ENCODE results near the gene MYH8. TPM values are rescaled to one million over a fixed set of nuclear protein-coding genes. Genes with fewer than 3 reads are reported as not detected.

Gene MYH8
- total and polyA plus RNA-seq, 2 donors: 1.2 to 1.4 TPM

DNA sequence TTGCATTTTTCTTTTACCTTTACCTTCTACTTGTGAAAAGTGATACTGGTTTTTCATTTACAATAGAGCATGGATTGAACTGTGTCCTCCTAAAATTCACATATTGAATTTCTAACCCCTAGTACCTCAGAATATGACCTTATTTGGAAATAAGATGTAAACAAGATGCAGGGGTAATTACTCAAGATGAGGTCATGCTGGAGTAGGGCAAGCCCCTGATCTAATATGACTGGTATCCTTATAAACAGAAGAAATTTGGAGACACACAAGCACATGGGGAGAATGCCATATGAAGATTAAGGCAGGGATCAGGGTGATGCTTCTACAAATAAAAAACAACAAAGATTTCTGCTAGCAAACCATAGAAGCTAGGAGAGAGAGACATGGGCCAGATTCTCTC lies 61.2 kb downstream of the MYH8 start:
- no peak overlapping the region for H3K27ac ChIP-seq (ENCODE audit: low read depth in 1 of 2, low read length in 1 of 2)
- DNase-seq (ENCODE audit: low read depth in 6 of 9, low spot score in 9 of 9): no peak
- no peak overlapping the region for H3K4me3 ChIP-seq (ENCODE audit: low read length in 2 of 2)
- H3K27me3 ChIP-seq (ENCODE audit: control insufficient read depth in 2 of 2, insufficient read depth in 1 of 2, low read length in 1 of 2): no peaks in the 10 kb centered on the region
- H3K4me1 ChIP-seq (ENCODE audit: control insufficient read depth in 2 of 2, insufficient read depth in 2 of 2, low read length in 2 of 2): no peaks in the 10 kb centered on the region
- H3K9me3 ChIP-seq (ENCODE audit: control insufficient read depth in 2 of 2, insufficient read depth in 1 of 2, low read length in 1 of 2): no peaks in the 10 kb centered on the region
- H3K36me3 ChIP-seq (ENCODE audit: control insufficient read depth in 2 of 2, insufficient read depth in 2 of 2, low read length in 1 of 2): no peaks in the 10 kb centered on the region

DNA sequence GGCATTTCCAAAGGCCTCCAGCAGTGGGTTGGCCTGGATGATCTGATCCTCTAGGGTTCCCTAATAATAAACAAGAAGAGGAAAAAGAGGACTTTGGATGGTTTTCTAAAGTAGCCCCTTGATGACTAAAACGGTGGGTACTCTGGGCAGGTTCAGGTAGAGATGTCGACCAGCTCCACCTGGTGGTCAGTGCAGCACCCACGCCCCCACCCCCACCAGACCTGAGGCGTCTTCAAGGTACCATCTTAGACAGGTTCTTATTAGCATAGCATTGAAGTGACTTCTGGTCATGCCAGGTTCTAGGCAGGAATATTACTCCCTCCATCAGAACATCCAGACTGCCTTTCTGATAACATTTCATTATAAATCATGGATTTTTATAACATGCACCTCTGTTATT lies 64.0 kb downstream of the MYH8 start:
- H3K9me3 ChIP-seq (ENCODE audit: control insufficient read depth in 2 of 2, insufficient read depth in 1 of 2, low read length in 1 of 2): no peaks in the 10 kb centered on the region
- H3K4me3 ChIP-seq (ENCODE audit: low read length in 2 of 2): no peak overlapping the region
- H3K27me3 ChIP-seq (ENCODE audit: control insufficient read depth in 2 of 2, insufficient read depth in 1 of 2, low read length in 1 of 2): no peaks in the 10 kb centered on the region
- no peak overlapping the region for H3K27ac ChIP-seq (ENCODE audit: low read depth in 1 of 2, low read length in 1 of 2)
- H3K36me3 ChIP-seq (ENCODE audit: control insufficient read depth in 2 of 2, insufficient read depth in 2 of 2, low read length in 1 of 2): no peaks in the 10 kb centered on the region
- H3K4me1 ChIP-seq (ENCODE audit: control insufficient read depth in 2 of 2, insufficient read depth in 2 of 2, low read length in 2 of 2): no peaks in the 10 kb centered on the region
- WGBS: 12% methylated on average over 4 of the region's 4 CpGs
- peak in 4 of 9 donors; percentile 10 to 35 (median 22) for DNase-seq (ENCODE audit: low read depth in 6 of 9, low spot score in 9 of 9)

DNA sequence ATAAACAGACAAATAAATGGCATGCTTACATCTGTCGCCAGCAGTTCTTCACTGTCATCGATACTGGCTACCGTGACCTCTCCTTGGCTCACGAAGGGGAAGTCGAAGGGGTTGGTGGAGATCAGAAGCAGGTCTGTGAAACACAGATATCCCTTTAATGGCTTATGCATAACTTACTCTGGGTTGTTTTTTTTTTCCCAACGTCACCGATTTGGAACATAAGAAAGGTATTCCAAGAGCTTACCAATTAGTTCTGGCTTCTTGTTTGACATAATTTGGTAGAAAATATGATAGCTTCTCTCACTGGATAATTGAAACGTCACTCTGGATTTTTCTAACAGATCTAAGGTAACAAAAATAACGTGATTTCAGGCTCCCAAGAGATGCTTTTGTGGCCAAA lies 67.1 kb downstream of the MYH8 start:
- no peaks in the 10 kb centered on the region for H3K36me3 ChIP-seq (ENCODE audit: control insufficient read depth in 2 of 2, insufficient read depth in 2 of 2, low read length in 1 of 2)
- H3K9me3 ChIP-seq (ENCODE audit: control insufficient read depth in 2 of 2, insufficient read depth in 1 of 2, low read length in 1 of 2): no peaks in the 10 kb centered on the region
- no peak overlapping the region for H3K27ac ChIP-seq (ENCODE audit: low read depth in 1 of 2, low read length in 1 of 2)
- 81% methylated on average over 9 of the region's 9 CpGs for WGBS
- H3K4me1 ChIP-seq (ENCODE audit: control insufficient read depth in 2 of 2, insufficient read depth in 2 of 2, low read length in 2 of 2): no peaks in the 10 kb centered on the region
- DNase-seq (ENCODE audit: low read depth in 6 of 9, low spot score in 9 of 9): no peak
- no peak overlapping the region for H3K4me3 ChIP-seq (ENCODE audit: low read length in 2 of 2)
- H3K27me3 ChIP-seq (ENCODE audit: control insufficient read depth in 2 of 2, insufficient read depth in 1 of 2, low read length in 1 of 2): no peaks in the 10 kb centered on the region

DNA sequence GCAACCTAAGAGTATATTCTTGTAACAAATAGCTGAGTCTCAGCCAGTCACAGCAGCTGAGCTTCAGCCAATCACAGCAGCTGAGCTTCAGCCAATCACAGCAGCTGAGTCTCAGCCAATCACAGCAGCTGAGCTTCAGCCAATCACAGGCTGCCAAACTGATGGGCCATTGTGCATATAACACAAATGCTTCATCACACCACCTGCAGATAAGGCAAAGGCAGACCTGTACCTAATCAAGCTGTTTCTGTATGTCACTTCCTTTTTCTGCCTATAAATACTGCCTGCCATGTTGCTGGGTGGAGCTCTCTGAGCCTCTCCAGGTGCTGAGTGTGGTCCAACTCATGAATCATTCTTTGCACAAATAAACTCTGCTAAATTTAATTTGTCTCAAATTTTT lies 68.9 kb downstream of the MYH8 start:
- H3K36me3 ChIP-seq (ENCODE audit: control insufficient read depth in 2 of 2, insufficient read depth in 2 of 2, low read length in 1 of 2): no peaks in the 10 kb centered on the region
- H3K4me1 ChIP-seq (ENCODE audit: control insufficient read depth in 2 of 2, insufficient read depth in 2 of 2, low read length in 2 of 2): no peaks in the 10 kb centered on the region
- H3K9me3 ChIP-seq (ENCODE audit: control insufficient read depth in 2 of 2, insufficient read depth in 1 of 2, low read length in 1 of 2): no peaks in the 10 kb centered on the region
- H3K4me3 ChIP-seq (ENCODE audit: low read length in 2 of 2): no peak overlapping the region
- no peak overlapping the region for H3K27ac ChIP-seq (ENCODE audit: low read depth in 1 of 2, low read length in 1 of 2)
- no peaks in the 10 kb centered on the region for H3K27me3 ChIP-seq (ENCODE audit: control insufficient read depth in 2 of 2, insufficient read depth in 1 of 2, low read length in 1 of 2)
- no peak for DNase-seq (ENCODE audit: low read depth in 6 of 9, low spot score in 9 of 9)

DNA sequence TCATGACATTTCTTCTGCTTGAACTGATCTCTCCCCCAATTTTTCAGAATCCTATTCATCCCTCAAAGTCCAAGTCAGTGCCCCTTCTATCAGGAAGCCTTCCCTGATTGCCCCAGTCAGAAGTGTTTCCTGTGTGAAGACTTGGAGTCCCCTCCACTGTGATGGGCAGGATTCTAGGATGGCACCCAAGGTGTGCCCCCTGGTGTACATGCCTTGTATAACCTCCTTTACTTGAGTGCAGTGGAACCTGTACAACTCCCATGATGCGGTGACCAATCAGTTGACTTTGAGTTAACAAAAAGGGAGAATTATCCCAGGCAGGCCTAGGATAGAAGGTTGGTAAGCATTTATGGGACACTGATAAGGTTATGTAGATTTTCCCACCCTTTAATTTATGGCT lies 72.3 kb downstream of the MYH8 start:
- Histone ChIP-seq H3K9me3 (ENCODE audit: control insufficient read depth in 2 of 2, insufficient read depth in 1 of 2, low read length in 1 of 2) (no peaks in the 10 kb centered on the region), H3K4me3 (ENCODE audit: low read length in 2 of 2) (no peak overlapping the region)

DNA sequence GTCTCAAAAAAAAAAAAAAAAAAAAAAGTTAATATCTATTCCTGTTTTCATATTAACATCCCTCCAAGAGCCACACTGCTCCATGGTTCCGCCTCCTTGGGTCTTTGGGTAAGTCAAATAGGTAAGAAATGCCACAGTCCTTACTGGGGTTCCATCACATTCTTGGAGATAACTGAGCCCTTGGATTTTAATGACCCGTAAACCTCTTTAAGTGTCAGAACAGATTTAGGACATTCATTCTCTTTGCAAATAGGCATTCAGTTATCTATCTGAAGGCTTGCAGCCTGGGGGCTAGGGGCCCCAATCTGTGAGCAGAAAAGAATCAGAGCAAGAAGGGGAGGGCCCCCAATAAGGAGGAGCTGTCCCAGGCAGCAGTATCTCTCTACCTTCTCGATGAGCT lies 76.9 kb downstream of the MYH8 start:
- H3K9me3 ChIP-seq (ENCODE audit: control insufficient read depth in 2 of 2, insufficient read depth in 1 of 2, low read length in 1 of 2): no peaks in the 10 kb centered on the region
- 98% methylated on average over 3 of the region's 3 CpGs for WGBS
- H3K4me1 ChIP-seq (ENCODE audit: control insufficient read depth in 2 of 2, insufficient read depth in 2 of 2, low read length in 2 of 2): no peaks in the 10 kb centered on the region
- no peak overlapping the region for H3K4me3 ChIP-seq (ENCODE audit: low read length in 2 of 2)
- no peaks in the 10 kb centered on the region for H3K27me3 ChIP-seq (ENCODE audit: control insufficient read depth in 2 of 2, insufficient read depth in 1 of 2, low read length in 1 of 2)
- H3K36me3 ChIP-seq (ENCODE audit: control insufficient read depth in 2 of 2, insufficient read depth in 2 of 2, low read length in 1 of 2): no peaks in the 10 kb centered on the region
- no peak for DNase-seq (ENCODE audit: low read depth in 6 of 9, low spot score in 9 of 9)
- H3K27ac ChIP-seq (ENCODE audit: low read depth in 1 of 2, low read length in 1 of 2): no peak overlapping the region

More for the DNA sequence above, 72.3 kb downstream of the MYH8 start:
- Histone ChIP-seq H3K4me1 (ENCODE audit: control insufficient read depth in 2 of 2, insufficient read depth in 2 of 2, low read length in 2 of 2) (no peaks in the 10 kb centered on the region), H3K36me3 (ENCODE audit: control insufficient read depth in 2 of 2, insufficient read depth in 2 of 2, low read length in 1 of 2) (no peaks in the 10 kb centered on the region), H3K27ac (ENCODE audit: low read depth in 1 of 2, low read length in 1 of 2) (no peak overlapping the region), H3K27me3 (ENCODE audit: control insufficient read depth in 2 of 2, insufficient read depth in 1 of 2, low read length in 1 of 2) (no peaks in the 10 kb centered on the region)
- WGBS: 98% methylated on average over 1 of the region's 1 CpG
- DNase-seq (ENCODE audit: low read depth in 6 of 9, low spot score in 9 of 9): peak in 2 of 9 donors; percentile 20 to 23

Other genes with a start within 250 kb of the MYH8 start
- 9.7 TPM for gene GAS7, start 223.3 kb downstream of the MYH8 start, total RNA-seq
- 4.3 TPM for gene GAS7, start 223.3 kb downstream of the MYH8 start, polyA plus RNA-seq
- gene MYH13, start 48.9 kb downstream of the MYH8 start, total RNA-seq: under 0.01 TPM
- 0.07 TPM for gene MYH13, start 48.9 kb downstream of the MYH8 start, polyA plus RNA-seq
- 0.05 TPM for gene MYH4, start 47.6 kb upstream of the MYH8 start, total RNA-seq
- gene MYH4, start 47.6 kb upstream of the MYH8 start, polyA plus RNA-seq: 0.09 TPM
- gene MYH1, start 96.6 kb upstream of the MYH8 start, total RNA-seq: under 0.01 TPM
- gene MYH1, start 96.6 kb upstream of the MYH8 start, polyA plus RNA-seq: 0.23 TPM
- gene MYH2, start 127.7 kb upstream of the MYH8 start, total RNA-seq: 0.09 TPM
- gene MYH2, start 127.7 kb upstream of the MYH8 start, polyA plus RNA-seq: 0.18 TPM
- gene MYH3, start 235.4 kb upstream of the MYH8 start, total RNA-seq: 13.5 TPM
- gene MYH3, start 235.4 kb upstream of the MYH8 start, polyA plus RNA-seq: 18.0 TPM